ENCODE data around the gene ZFHX3.

GRCh38 chr16:72800524-72801161, 247.3 kb downstream of the ZFHX3 start:
- TF ChIP-seq CTCF (IDR thresholded peaks at IDR 0.05; ENCODE audit: control extremely low read depth in 1 of 3, insufficient read depth in 1 of 3, low read depth in 1 of 3, low read length in 3 of 3): no peak
- TF ChIP-seq BACH1 (IDR thresholded peaks at IDR 0.05; ENCODE audit: low read length): no peak
- TF ChIP-seq, protein P1, sequence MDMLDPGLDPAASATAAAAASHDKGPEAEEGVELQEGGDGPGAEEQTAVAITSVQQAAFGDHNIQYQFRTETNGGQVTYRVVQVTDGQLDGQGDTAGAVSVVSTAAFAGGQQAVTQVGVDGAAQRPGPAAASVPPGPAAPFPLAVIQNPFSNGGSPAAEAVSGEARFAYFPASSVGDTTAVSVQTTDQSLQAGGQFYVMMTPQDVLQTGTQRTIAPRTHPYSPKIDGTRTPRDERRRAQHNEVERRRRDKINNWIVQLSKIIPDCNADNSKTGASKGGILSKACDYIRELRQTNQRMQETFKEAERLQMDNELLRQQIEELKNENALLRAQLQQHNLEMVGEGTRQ (IDR thresholded peaks at IDR 0.05; ENCODE audit: low read length): no peak
- no peak for TF ChIP-seq EZH2 (IDR thresholded peaks at IDR 0.05; ENCODE audit: low read depth, low read length, severe bottlenecking)
- no peak for TF ChIP-seq POLR2A (IDR thresholded peaks at IDR 0.05; ENCODE audit: control extremely low read depth in 1 of 2, low read depth in 2 of 2, low read length in 2 of 2)
- no peak for TF ChIP-seq ATF2 (IDR thresholded peaks at IDR 0.05; ENCODE audit: low read length)
- no peak for TF ChIP-seq KDM5A (IDR thresholded peaks at IDR 0.05; ENCODE audit: low read length)
- no peak for TF ChIP-seq SAP30 (IDR thresholded peaks at IDR 0.05; ENCODE audit: insufficient read depth, insufficient replicate concordance, low read length)
